ENCODE results near the gene PICALM. TPM values are rescaled to one million over a fixed set of nuclear protein-coding genes. Genes with fewer than 3 reads are reported as not detected.

The PICALM gene
- 59.3 TPM for polyA plus RNA-seq (2012; ENCODE audit: insufficient read depth, insufficient read length, low read depth)

GRCh38 chr11:86068951-86069407 is at the start of gene PICALM:
TSS of gene PICALM (minus strand) at chr11:86069084. CDS start at chr11:86068780, 304 bp downstream.
- H3K4me1 ChIP-seq, result peaks cover 10% of the 10 kb centered on the region
- no peaks in the 10 kb centered on the region for H3K36me3 ChIP-seq
- DNase-seq, result peak; percentile 98
- no peak for TF ChIP-seq CTCF (IDR thresholded peaks at IDR 0.05; ENCODE audit: low read depth, low read length)
- H3K27me3 ChIP-seq, result no peaks in the 10 kb centered on the region
- H3K9me3 ChIP-seq, result no peaks in the 10 kb centered on the region
- peak within 1 kb of the TSS; percentile 95 for H3K4me3 ChIP-seq (ENCODE audit: low read depth, low read length)

DNA sequence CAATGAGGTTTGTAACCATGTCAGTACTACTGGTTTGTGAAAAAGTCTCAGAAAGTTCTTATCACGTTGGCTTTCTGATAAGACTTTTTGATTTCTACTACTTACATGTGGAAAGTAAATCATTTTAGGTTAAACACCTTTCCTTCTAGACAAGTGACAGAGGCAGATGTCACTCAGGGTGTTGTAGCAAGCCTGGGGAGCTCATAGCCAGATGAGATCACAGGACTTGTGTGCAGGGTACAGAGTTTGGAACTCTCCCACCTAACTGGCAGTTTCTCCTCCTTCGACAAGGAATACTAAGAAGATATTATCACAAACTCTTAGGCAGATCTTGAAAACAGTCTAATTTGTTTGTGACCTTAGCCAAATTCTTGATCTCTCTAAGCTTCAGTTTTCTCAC is 49.4 kb upstream of the PICALM start:
- no peak for TF ChIP-seq CTCF (IDR thresholded peaks at IDR 0.05; ENCODE audit: low read depth, low read length)
- Histone ChIP-seq H3K4me3 (ENCODE audit: low read depth, low read length) (no peak overlapping the region), H3K36me3 (no peaks in the 10 kb centered on the region), H3K9me3 (no peaks in the 10 kb centered on the region), H3K27me3 (peaks cover 7% of the 10 kb centered on the region), H3K4me1 (no peaks in the 10 kb centered on the region)
- DNase-seq, result no peak

- TF ChIP-seq CTCF (IDR thresholded peaks at IDR 0.05; ENCODE audit: low read depth, low read length), result no peak
- no peak for DNase-seq
- H3K4me1 ChIP-seq, result no peaks in the 10 kb centered on the region
These were observed 48.8 kb upstream of the PICALM start for GRCh38 chr11:86117712-86118063.

DNA sequence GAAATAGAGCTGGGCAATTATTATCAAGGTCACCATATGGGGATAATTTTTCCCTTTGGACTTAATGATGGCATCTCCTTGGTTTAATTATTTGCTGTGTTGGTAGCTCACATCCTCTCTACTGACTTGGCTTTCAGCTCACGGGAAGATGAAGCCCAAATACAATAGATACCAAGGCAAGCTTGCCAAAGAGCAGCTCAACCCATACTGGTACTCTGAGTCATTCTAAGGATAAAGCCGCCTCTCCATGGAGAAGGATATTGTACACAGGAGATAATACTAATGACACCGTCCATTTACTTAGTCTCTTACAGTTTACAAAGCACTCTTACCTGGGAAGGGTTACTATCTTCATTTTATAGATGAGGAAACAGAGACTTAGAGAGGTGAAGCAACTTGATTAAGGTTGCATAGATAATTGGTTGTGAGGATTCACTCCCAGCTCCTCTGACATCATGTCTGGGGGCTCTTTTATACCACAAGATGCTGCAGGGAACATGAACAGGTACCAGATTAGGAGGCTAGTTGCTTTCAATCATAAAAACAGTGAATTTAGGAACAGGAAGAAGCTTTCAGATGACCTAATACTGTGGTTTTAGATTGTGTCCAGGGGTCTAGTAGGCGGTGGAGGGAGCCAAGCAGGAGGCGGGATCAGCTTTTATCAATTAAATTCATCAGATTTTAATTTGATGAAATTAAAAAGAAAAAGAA is 48.3 kb upstream of the PICALM start:
- DNase-seq, result no peak
- Histone ChIP-seq H3K4me3 (ENCODE audit: low read depth, low read length) (no peak overlapping the region), H3K36me3 (no peaks in the 10 kb centered on the region), H3K9me3 (no peaks in the 10 kb centered on the region), H3K4me1 (no peaks in the 10 kb centered on the region), H3K27me3 (peaks cover 4% of the 10 kb centered on the region)
- TF ChIP-seq CTCF (IDR thresholded peaks at IDR 0.05; ENCODE audit: low read depth, low read length), result no peak

More at GRCh38 chr11:86117712-86118063, 48.8 kb upstream of the PICALM start:
- peaks cover 7% of the 10 kb centered on the region for H3K27me3 ChIP-seq
- no peak overlapping the region for H3K4me3 ChIP-seq (ENCODE audit: low read depth, low read length)
- H3K9me3 ChIP-seq, result no peaks in the 10 kb centered on the region
- no peaks in the 10 kb centered on the region for H3K36me3 ChIP-seq

DNA sequence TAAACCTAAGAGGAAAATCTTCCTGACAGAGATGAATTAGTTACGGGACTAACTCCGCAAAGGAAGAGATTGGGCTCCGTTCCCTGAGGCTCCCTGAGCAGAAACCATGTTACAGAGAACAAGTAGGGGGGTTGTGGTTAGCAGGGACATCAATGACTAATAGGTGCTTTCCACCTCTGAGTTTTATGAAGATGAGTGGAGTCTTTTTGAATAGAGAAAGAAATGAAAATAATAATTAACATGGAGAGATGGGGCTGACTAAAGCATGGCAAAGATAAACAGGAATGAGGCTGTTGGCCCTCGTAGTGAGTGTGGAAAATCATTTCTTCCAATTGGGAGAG is 47.5 kb upstream of the PICALM start:
- DNase-seq, result no peak
- peaks cover 2% of the 10 kb centered on the region for H3K27me3 ChIP-seq
- H3K4me1 ChIP-seq, result no peaks in the 10 kb centered on the region
- H3K4me3 ChIP-seq (ENCODE audit: low read depth, low read length), result no peak overlapping the region
- TF ChIP-seq CTCF (IDR thresholded peaks at IDR 0.05; ENCODE audit: low read depth, low read length), result no peak
- H3K9me3 ChIP-seq, result no peaks in the 10 kb centered on the region
- no peaks in the 10 kb centered on the region for H3K36me3 ChIP-seq

GRCh38 chr11:86115542-86116385 is 46.9 kb upstream of the PICALM start:
- no peaks in the 10 kb centered on the region for H3K9me3 ChIP-seq
- no peak overlapping the region for H3K4me3 ChIP-seq (ENCODE audit: low read depth, low read length)
- no peaks in the 10 kb centered on the region for H3K4me1 ChIP-seq
- no peaks in the 10 kb centered on the region; the same call in 1 of the 2 replicates for H3K27me3 ChIP-seq
- no peak for DNase-seq
- no peak for TF ChIP-seq CTCF (IDR thresholded peaks at IDR 0.05; ENCODE audit: low read depth, low read length)
- H3K36me3 ChIP-seq, result no peaks in the 10 kb centered on the region

Measured in BE2C (cell line).